Measurements from ENCODE around the gene MYH14.

MYH14 gene

DNA sequence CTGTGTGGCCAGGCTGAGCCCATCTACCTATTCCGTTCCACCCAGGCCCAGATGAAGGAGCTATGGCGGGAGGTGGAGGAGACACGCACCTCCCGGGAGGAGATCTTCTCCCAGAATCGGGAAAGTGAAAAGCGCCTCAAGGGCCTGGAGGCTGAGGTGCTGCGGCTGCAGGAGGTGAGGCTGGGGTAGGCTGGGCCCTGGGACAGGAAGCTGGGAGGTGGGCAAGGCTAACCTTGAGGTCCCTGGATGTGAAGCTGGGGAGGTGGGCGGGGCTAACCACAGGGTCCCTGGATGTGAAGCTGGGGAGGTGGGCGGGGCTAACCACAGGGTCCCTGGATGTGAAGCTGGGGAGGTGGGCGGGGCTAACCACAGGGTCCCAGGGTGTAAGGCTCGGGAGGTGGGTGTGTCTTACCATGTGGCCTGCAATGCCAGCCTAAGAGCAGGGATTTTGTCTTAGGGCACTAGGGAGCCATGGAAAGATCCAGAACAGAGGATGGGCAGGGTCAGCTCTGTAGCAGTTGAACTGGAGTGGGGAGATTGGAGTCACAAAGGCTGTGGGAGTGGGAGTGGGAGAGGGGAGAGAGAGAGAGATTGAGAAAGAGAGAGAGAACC is 88.9 kb downstream of the MYH14 start:
- DNase-seq (ENCODE audit: low read depth), result no peak

DNA sequence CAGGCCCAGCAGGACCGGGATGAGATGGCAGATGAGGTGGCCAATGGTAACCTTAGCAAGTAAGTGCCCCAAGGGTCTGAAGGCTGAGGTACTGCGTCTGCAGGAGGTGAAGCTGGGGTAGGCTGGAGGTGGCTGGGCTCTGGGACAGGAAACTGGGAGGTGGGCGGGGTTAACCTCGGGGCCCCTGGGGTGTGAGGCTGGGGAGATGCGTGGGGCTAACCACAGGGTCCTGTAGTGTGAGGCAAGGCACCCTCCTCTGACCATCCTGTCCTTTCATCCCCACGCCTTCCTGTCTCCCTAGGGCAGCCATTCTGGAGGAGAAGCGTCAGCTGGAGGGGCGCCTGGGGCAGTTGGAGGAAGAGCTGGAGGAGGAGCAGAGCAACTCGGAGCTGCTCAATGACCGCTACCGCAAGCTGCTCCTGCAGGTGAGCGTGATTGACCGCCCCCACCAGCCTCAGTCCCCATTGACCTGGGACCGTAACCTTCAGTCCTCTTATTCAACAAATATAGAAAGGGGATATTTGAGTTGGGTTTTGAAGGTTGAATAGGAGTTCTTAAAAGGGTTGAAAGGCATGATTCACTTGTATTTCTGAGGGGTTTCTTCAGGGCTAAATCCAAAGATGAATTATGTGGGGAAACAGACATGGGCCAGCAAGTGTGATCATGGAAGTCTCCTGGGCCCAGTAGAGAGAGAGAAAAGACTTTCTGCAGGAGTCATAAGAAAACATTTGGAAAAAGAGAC is 90.0 kb downstream of the MYH14 start:
- no peak for DNase-seq (ENCODE audit: low read depth)

DNA sequence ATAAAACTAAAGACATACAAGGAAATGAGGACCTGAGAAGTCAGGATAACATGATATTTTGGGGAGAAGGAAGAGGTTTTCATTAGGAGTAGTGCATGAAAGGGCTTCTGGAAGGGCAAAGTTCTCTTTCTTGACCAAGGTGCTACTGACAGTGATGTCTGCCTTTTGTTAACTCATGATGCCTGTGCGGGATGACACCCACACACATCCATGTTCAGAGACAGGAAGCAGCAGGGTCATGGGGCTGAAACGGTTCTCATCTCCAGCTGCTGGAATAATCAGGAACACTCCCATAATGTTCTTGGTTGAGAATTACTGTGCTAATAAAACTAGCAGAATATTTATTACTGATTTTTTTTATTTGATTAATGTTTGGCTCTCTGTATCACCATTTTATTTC is 96.6 kb downstream of the MYH14 start:
- DNase-seq (ENCODE audit: low read depth), result no peak

DNA sequence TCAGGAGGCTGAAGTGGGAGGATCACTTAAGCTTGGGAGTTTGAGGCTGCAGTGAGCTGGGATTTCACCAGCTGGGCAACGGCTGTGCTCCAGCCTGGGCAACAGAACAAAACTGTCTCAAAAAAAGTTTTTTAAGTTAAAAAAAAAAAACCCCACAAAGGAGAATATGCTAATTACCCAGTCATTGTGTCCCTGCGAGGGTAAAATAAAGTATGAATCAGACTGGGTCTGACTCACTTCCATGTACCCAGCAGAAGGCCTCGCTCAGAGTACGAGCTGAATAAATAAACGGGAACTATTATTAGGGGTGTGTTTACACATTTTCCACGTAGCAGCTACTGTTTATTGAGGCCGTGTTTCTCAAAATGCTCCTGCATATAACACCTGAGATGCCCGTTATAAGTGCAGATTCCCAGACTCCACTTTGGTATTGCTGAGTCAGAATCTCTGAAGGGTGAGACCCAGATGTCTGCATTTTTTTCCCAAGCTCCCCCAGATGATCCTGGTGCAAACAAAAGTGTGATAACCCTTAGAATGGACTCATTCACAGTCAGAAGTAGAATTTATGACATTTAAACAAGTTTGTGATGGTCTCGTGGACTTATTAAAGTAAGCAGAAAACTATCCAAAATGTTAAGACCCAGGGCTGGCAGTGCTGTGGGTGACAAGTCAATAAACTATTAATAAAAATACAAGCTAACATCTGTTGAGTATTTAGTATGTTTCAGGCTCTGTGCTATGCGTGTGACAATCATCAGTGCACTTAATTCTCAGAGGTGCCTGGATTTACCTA is 97.6 kb downstream of the MYH14 start:
- no peak for DNase-seq (ENCODE audit: low read depth)

DNA sequence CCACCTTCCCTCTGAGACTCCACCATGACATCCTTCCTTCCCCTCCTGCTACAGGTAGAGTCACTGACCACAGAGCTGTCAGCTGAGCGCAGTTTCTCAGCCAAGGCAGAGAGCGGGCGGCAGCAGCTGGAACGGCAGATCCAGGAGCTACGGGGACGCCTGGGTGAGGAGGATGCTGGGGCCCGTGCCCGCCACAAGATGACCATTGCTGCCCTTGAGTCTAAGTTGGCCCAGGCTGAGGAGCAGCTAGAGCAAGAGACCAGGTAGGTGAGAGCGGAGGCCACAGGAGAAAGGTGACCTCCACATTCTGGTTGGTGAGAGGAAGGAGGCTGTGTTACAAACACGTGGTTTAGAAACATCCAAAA is 98.2 kb downstream of the MYH14 start:
- no peak for DNase-seq (ENCODE audit: low read depth)

DNA sequence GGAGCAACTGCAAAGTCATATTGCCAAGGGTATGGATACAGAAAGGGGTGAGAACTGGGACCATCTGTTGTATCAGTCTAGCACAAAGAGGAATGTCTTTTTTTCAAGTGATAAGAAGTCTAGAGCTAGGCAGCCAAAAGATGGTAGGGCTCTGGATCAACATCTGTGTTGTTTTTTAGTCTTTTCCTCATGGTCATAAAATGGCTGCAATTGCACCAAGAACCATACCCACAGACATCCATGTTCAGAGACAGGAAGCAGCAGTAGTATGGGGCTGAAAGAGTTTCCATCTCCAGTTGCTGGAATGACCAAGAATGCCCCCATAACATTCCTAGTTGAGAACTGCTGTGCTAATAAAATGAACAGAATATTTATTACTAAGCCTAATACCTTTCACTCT is 100.1 kb downstream of the MYH14 start:
- no peak for DNase-seq (ENCODE audit: low read depth)

DNA sequence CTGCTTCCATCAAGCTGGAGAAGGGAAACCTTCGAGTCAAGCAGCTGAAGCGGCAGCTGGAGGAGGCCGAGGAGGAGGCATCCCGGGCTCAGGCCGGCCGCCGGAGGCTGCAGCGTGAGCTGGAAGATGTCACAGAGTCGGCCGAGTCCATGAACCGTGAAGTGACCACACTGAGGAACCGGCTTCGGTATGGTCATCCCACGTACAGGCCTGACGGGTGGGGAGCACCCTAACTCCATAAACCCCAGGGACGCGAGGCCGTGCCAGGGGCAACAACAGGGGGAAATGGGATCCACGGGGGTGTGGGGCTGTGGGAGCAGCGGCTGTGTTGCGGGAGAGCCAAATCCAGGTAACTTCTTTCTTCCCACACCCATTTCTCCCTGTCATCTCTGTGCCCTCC is 105.6 kb downstream of the MYH14 start:
- no peak for DNase-seq (ENCODE audit: low read depth)

DNA sequence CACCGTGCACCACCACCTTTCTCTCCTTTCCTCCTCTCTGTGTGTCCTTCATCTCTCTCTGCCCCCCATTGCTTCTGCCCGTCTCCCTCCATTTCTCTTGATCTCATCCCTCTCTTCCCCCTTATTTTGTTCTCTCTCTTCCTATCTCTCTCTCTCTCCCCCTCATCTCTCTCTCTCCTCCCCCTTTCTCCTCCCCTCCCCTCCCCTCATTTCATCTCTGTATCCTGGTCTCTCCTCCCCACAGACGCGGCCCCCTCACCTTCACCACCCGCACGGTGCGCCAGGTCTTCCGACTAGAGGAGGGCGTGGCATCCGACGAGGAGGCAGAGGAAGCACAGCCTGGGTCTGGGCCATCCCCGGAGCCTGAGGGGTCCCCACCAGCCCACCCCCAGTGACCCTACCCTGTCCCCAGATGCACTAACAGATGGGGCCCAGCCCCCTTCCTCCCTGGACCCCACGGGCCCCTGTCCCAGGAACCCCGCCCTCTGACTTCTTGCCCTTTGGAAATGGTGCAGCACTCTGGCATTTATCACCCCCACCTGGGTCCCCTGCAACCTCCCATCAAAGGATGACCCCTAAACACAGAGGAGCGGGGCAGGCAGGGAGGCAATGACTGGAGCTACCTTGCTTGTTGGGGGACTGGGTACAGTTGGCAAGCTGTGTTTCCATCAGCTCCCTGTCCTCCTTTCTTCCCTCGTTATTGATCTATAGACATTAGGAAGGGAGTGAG is 106.1 kb downstream of the MYH14 start:
- DNase-seq (ENCODE audit: low read depth), result no peak

DNA sequence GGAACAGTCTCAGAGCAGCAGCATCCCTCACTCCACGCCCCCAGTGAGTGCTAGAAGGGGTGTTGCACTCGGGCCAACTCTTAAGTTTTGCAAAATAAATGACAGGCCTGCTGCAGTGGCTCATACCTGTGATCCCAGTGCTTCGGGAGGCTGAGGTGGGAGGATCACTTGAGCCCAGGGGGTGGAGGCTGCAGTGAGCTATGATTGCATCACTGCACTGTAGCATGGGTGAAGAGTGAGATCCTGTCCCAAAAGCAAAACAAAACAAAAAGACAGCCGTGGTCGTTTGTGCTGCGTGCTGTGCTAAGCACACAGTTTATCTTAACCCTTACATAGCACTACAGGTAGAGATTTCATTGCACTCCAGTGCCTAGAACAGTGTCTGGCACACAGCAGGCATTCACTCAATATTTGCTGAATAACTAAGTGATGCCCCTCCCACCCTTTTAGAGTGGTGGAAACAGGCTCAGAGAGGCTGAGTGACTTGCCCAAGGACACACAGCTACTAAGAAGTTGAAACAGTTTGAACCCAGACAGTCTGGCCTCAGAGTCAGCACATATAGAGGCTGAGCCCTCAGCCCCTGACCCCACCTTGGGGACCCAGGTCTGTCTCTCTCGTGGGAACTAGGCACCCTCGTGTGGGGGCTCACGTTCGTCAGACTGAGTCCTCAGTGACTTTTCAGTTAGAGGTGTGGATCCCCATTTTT is 107.5 kb downstream of the MYH14 start:
- no peak for DNase-seq (ENCODE audit: low read depth)

DNA sequence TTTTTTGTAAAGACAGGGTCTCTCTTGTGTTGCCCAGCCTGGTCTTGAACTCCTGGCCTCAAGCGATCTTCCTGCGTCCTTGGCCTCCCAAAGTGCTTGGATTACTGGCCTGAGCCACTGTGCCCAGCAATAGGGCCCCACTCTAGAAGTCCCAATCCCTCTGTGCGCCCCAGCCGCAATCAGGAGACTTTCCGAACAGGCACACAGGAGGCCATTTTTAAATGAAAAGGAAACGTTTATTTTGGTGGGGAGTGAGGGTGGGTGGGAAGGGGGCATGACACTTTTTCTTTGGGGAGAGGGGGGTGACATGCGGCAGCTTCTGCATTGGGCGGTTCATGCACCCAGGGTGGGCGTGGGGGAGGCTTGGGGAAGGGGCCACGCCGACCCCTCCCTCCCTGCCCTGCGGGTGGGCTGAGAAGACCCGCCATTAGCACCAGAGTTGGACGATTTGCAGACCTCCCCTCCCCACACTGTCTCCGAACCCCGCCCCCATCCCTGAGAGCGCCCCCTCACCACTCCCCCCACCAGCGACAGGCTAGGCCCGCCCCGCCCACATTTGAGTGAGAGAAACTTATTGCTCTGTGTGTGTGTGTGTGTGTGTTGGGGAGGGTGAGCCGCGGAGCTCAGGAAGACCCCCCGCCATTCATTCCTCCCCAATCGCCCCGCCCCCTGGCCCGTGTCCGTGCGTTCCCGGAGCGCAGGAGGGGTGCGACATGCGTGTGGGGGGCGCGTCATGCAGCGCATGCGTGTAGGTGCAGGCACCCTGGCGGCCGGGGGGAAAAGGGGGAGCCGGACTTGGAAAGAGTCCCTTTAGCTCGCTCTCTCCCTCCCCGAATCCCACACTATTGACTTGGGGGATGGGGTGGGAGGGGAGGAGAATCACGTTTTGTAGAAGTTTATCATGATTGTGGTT is 108.6 kb downstream of the MYH14 start:
- DNase-seq (ENCODE audit: low read depth), result no peak

DNA sequence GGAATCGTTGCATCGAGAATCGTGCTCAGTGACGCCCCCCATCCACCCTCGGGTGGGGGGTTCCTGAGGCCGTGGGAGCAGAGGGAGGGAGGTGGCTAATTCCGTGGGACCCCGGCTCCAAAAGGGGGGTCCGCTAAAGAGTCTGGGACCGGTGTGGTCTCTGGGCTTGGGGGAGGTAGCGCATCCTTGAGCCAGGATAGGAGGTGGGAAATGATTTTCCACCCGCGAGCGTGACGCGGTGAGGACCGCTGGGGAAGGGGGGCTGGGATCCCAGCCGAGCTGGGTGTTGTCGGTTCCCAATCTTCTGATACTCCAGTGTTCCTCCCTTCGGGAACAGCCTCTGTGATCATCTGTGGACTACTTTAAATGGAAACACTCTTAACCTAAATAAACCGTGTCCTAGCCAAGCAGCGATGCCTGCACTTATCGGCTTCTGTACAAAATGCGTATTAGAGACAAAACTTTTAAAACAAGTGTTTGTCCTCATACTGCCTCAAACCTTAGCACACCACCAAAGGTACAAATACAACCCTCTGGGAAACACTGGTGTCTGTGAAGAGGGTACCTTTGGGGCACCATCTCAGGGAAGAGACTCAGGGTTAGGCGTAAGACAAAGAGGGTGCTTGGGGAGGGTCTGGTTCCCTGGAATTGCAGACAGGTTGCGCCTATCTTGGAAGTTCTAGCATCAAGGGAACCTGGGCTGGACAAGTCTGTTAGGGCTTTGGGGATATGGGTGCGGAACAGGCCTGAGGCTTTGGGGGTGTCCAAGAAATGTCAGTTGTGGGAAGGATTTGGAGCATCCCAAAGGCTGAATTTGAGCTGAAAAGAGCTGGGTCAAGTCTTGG is 109.8 kb downstream of the MYH14 start:
- no peak for DNase-seq (ENCODE audit: low read depth)

DNA sequence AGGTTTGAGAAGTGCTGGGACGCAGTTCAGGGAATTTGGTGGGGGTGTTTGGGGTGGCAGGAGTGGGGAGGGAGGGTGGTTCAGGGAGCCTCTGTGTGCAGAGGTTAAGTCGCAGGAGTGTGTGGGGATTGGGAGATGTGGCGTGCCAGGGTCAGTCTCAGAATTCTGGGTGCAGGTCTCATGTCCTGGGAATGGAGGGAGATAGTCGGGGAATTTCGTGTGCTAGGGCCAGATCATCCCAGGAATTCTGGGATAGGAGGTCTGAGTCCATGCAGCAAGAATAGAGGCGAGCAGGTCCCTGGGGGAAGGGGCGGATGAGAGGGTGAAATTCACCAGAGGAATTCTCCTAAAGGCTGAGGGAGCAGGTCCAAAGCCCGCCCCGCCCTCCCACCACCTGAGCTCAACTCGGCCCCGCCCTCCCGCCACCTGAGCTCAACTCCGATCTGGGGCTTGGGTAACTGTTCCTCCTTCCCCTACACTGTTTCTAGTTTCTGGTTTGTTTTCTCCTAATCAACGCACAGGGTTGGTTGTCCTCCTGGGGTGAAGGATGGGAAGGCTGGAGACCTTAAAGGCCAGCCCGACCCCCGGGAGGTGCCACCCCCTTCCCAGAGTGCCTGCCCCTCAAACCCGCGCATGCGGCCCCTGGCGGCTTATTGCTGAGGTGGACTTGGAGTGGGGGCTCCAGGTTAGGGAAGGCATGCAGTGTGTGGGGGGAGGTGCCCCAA is 110.6 kb downstream of the MYH14 start:
- DNase-seq (ENCODE audit: low read depth), result no peak

DNA sequence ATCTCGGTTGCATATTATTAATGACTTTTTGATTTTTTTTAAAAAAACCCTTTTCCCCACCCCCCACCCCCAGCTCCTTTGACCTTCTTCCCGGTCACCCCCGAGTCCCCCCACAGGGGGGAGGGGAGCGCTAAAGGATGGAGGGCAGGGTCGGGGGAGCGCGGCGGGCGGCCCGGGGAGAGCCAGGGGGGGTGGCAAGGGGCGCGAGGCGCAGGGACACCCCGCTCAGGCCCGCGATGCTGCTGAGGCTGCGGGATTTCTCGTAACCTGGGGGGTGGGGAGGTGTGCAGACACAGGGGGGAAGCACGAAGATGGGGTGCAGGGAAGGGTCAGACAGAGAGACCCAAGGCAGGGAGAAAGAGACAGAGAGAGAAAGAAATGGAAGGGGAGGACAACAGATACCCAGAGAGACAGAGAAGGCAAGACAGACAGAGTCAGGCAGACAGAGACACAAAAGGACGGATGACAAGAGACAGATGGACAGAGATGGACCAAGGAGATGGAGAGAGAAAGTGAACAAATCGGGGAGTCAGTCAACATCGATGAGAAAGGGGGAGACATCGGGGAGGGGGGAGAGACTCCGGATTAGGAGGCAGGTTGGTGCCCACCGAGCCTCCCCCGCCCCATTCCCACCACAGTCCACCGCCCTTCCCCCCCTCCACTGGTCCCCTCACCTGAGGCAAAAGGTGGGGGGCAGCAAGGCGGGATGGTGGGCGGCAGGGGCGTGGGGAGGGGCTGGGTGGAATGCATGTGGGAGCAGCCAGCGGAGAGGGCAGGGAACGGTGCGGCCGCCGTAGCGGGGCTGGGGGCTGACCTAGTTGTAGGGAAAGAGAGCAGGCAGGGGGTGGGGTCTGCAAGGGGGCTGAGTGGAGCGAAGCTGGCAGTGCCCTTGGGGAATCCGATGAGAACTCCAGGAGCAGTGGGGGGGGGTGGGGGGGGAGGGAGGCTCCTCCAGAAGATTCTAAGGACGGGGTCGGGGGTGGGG is 111.6 kb downstream of the MYH14 start:
- no peak for DNase-seq (ENCODE audit: low read depth)

DNA sequence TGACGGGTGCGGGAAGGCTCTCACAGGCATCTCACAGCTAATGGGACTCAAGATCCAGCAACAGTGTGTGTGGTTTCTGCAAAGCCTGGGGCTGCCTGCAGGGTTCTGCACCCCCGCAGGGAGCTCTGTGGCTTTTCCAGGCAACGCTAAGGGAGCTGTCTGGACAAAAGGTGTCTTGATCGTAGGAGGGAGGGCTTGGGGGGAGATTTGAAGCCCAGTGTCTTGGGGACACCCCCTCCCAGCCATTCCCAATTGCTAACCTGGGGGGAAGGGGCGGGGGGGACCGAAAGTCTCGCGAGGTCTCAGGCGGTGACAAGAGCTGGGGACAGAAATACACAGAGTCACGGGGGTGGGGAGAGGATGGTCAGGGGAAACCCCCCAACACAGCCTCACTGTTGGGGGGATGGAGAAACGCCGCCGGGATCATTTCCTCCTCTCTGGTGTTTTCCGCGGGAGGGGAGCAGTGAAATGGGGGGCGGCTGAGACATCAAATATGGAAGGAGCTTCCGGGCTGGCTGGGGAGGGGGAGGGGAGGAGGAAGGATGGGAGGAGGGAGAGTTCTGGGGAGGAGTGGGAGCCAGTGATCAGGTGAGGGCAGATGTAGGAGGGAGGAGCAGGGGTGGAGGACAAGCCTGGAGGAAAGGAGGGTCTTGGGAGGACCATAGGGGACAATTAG is 112.5 kb downstream of the MYH14 start:
- no peak for DNase-seq (ENCODE audit: low read depth)

DNA sequence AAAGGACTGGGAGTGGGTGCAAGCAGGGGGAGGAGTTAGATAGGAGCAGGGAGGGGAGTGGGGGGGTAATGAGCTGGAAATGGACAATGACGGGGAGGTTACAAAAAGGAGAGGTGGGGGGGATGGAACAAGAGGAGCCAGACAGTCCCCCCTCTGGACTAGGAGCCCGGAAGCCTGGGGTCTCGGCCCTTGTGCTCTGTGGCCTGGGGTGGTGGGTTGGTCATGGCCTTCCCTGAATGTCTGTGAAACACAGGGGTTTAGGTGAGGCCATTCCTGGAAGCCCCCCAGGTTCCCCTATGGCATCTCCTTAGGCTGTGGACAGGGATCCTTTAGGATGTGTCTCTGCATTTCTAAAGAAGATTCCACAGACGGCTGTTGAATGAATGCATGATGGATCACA is 113.7 kb downstream of the MYH14 start:
- no peak for DNase-seq (ENCODE audit: low read depth)

DNA sequence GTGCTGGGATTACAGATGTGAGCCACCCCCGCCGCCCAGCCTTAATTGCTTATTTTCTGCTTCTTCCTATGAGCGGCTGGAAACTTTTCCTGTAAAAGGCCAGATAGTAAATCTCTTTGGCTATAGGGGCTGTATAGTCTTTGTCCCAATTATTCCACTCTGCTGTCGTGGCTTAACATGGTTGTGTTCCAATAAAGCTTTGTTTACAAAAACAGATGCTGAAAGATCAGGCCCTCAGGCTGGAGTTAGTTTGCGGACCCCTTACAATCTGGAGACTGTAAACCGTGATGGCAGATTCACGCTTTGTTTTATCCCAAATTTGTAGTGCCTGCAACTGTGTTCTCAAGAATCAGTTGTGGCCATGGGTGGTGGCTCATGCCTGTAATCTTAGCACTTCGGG is 115.0 kb downstream of the MYH14 start:
- DNase-seq (ENCODE audit: low read depth), result no peak

DNA sequence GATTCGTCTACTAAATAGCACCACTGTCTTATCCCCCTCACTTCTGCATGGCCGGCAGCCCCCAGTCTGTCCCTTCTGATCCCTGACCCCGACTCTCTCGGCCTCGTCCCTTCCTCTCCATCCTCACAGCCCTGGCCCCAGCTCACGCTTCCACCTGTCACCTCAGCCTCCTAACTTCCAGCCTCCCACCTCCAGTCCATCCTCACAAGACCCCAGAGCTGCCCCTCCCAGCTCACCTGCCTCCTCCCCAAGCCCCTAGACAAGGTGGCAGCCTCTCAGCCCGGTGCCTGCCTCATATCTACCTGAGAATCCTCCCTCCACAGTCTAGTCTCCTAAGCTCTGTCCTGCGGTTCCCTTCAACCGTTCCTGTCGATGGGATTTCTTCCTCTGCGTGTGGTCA is 115.7 kb downstream of the MYH14 start:
- no peak for DNase-seq (ENCODE audit: low read depth)

DNA sequence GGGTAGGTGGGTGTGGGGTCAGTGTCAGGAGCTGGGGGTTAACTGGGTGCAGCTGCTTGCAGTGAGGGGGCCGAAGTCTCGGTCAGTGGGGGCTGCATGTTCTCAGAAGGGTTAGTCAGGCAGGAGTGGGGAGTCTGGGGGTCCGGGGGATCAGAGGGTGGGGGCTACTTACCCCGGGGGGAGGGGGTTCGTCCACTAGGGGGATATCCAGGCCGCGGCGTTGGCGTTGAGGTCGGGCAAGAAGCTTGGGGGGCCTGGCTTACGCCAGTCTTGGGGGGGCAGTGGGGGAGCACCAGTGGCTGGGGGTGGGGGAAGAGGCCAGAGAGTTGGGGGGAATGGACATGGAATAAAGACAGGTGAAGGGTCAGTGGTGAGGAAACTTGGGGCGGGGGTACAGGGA is 116.6 kb downstream of the MYH14 start:
- no peak for DNase-seq (ENCODE audit: low read depth)

All from activated T-cell treated with anti-CD3 and anti-CD28 coated beads for 24 hours (primary cell).